Sigmoid colon (tissue), 4 donors: ENCODE measurements around the gene DCAF12L2.

Experiments used
- POLR2AphosphoS5 ChIP-seq, 4 donors: sonication (generic); formaldehyde crosslinking; IDR thresholded peaks; one replicate each; pipeline ENCODE4 v1.6.1; 2017; ENCODE audit warnings: antibody characterized with exemption in 4 of 4
- TF ChIP-seq, protein P1 (sequence below), 4 experiments: fragments of 450-650 bp in 3 of 4; fragments of 200-600 bp in 1 of 4; IDR thresholded peaks; one replicate each; pipeline ENCODE4 v1.5.1; 2016 to 2019; ENCODE audit warnings: antibody characterized with exemption in 4 of 4, mild to moderate bottlenecking in 3 of 4, moderate library complexity in 2 of 4

DNA sequence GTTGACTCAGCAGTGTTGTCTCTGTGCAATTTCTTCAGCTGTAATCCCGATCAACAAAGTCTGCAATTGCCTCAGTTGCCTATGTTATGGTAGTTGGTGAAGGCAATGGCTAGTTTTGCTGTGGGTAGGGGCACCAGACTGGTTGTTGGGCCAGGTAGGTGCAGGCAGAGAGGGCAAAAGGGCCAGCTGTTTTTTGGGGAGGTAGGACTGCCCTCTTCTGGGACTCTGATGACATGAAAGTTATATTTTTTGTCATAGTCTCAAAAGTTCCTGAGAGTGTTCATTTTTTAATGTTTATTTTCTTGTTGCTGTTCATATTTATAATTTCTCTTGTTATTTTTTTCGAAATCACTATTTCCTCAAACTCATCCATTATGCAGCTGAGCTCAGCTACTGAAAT lies 25.1 kb downstream of the DCAF12L2 start:
- TF ChIP-seq, protein P1, sequence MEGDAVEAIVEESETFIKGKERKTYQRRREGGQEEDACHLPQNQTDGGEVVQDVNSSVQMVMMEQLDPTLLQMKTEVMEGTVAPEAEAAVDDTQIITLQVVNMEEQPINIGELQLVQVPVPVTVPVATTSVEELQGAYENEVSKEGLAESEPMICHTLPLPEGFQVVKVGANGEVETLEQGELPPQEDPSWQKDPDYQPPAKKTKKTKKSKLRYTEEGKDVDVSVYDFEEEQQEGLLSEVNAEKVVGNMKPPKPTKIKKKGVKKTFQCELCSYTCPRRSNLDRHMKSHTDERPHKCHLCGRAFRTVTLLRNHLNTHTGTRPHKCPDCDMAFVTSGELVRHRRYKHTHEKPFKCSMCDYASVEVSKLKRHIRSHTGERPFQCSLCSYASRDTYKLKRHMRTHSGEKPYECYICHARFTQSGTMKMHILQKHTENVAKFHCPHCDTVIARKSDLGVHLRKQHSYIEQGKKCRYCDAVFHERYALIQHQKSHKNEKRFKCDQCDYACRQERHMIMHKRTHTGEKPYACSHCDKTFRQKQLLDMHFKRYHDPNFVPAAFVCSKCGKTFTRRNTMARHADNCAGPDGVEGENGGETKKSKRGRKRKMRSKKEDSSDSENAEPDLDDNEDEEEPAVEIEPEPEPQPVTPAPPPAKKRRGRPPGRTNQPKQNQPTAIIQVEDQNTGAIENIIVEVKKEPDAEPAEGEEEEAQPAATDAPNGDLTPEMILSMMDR (IDR thresholded peaks at IDR 0.05): no peak
- TF ChIP-seq POLR2AphosphoS5 (IDR thresholded peaks at IDR 0.05): no peak
